GM19099 (cell line): Measurements from ENCODE around the gene MAFB.

Source experiments
- POLR2A ChIP-seq: IDR thresholded peaks from 3 replicates; pipeline ENCODE4 v1.6.1; 2011; ENCODE audit warnings: low read depth; ENCODE audit not compliant: insufficient read length; ENCODE audit errors: extremely low read depth

MAFB gene

DNA sequence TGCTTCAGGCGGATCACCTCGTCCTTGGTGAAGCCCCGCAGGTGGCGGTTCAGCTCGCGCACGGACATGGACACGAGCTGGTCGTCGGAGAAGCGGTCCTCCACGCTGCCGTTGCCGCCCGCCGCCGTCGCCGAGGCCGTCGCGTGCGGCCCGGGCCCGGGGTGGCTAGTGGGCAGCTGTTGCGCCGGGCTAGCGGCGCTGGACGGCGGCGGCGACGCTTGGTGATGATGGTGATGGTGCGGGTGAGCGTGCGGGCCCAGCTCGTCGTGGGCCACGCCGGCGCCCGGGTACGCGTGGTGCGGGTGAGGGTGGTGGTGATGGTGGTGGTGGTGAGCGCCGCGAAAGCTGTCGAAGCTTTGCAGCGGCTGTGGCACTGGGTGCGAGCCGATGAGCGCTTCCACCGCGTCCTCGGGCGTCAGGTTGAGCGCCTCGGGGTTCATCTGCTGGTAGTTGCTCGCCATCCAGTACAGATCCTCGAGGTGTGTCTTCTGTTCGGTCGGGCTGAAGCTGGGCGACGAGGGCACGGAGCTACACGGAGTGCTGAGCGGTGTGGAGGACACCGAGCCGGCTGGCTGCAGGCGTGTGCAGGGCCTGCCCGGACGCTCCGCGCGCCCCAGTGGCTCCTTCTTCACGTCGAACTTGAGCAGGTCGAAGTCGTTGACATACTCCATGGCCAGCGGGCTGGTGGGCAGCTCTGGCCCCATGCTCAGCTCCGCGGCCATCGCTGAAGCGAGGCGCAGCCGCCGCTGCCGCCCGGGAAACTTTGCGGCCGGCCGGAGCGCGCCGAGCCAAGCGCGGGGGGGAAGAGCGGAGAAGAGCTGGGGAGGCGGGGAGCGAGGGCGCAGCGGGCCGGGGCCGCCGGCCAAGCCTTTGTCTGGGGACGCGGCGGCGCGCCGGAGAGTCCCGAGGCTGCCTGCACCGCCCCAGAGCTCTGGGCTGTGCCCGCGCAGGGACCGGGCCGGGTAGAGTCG lies 622 bp downstream of the MAFB start:
- TF ChIP-seq POLR2A = no peak

DNA sequence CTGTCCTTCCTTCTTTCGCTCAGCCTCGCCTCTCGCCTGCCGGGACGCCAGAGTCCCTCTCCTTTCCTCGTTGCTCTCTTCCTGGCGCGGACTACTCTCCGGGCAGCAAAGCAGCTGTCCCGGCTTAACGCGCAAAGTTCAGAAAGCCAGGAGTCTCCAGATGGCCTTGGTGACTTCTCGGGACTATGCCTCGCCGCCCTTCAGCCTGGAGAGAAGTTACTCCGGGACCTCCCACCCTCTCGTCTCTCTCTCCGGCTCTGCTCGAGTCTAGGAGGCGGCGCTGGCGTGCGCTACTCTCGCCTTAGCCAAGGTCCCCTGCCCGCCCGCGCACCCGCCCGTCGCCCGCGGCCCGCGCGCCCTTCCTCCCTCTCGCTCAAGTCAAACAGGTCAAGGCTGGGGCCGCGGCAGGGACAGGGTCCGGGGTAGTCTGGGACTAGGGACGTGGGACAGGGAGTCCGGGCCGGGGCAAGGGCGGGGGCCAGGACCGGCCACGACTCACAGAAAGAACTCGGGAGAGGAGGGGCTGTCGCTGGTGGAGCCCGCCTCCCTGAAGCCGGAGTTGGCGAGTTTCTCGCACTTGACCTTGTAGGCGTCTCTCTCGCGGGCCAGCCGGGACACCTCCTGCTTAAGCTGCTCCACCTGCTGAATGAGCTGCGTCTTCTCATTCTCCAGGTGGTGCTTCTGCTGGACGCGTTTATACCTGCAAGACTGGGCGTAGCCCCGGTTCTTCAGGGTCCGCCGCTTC lies 1.5 kb downstream of the MAFB start:
- TF ChIP-seq POLR2A = no peak

DNA sequence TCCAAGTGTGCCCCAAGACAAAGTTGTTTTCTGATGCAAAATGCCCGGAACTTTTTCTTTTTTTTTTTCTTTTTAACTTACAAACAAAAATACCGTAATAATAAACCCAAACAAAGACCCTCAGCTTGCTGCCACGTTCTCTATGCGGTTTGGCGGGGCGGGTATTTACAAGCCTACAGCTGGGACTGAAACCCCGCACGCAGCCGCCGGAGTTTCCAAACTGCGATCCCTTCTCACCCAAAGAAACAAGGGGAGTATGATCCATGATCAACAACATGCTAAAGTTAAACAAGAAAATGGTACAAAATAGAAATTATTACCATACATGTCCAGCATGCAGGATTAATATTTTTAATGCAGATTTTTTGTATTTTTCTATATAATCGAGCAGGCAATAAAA lies 2.1 kb downstream of the MAFB start:
- no peak for TF ChIP-seq POLR2A

DNA sequence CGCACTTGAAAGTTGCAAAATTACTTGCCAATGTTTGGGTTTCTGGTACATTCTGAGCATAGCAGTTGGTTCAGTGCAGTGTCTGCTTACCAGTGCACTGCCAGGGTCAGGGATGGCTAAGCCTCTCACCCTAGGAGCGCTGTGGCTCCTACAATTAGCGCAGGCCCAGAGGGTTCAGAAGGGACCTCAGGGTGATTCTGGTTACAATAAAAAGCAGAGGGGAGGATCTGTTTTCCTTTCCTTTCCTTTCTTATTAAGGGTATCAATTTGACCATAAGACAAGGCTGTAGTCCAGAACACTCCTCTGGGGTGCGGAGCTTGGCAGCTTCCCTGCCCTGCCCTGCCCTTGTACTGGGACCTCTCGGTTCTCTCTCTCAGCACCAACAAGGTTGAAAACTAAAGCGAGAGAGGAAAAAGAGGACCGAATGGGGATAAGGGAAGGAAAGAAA lies 2.6 kb downstream of the MAFB start:
- TF ChIP-seq POLR2A = no peak

DNA sequence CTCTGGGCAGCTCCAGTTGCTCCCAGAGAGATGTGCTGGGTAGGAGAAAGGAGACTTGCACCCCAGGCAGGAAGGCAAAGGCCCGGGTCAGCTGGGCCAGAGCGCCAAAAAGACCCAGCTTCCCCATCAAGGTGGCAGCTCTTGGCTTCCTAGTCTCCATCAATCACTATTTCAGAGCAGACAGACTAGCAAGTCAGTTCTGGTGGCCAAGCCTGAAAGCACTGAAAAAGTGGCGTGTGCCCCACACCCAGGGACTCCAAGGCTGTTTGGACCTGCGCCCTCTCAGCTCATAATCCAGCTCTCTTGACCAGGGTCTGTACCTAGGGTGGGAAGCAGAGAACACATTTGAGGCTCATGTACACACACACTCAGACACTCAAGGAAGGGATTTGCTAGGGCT lies 3.7 kb downstream of the MAFB start:
- no peak for TF ChIP-seq POLR2A

DNA sequence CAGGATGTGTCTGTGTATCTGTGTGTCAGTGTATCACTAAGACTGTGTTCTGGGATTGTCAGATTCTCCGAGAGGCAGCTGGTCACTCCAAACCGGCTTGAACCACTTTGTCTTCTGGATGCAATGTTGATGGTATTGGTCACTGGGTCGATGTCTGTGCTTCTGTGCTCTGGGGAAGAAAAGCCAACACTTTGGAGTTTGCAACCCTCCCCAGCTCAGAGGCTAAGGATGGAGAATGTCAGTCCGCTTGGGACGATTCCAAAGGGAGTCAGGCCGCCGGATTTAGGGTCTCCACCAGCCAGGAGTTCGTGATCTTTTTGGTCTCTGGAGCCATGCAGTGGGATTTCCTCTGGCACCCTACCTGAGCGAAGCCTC lies 5.2 kb downstream of the MAFB start:
- TF ChIP-seq POLR2A = no peak

DNA sequence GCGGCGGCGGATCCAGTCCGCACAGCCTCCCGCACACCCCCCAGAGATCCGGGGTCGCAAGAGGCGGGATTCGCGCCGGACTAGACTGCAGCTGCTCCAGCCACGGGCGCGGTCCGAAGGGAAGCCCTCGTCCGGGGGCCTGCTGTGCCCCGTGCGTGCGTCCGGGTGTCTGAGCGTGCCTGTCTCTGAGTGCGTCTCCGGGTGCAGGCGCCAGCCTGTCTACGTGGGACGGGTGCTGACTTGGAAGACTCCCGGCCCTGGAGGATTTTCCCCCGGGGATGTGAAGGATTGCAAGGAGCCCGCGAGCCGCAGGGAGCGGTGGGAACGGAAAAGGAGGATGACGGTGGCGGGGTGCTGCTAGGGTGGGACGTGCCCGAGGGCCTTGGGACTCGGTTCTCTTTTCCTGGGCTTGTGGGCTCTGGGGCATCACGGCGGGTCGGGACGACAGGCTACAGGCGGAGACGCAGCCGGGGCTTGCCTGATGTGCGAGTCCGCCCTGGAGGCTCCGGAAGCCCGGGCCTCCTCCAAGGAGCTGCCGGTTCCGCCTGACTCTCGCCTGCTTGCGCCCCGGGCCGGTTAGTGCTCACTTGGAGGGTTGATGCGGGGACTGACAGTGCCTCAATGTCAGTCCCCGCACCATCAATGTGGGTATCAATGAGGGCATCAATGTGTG lies 5.7 kb downstream of the MAFB start:
- no peak for TF ChIP-seq POLR2A

DNA sequence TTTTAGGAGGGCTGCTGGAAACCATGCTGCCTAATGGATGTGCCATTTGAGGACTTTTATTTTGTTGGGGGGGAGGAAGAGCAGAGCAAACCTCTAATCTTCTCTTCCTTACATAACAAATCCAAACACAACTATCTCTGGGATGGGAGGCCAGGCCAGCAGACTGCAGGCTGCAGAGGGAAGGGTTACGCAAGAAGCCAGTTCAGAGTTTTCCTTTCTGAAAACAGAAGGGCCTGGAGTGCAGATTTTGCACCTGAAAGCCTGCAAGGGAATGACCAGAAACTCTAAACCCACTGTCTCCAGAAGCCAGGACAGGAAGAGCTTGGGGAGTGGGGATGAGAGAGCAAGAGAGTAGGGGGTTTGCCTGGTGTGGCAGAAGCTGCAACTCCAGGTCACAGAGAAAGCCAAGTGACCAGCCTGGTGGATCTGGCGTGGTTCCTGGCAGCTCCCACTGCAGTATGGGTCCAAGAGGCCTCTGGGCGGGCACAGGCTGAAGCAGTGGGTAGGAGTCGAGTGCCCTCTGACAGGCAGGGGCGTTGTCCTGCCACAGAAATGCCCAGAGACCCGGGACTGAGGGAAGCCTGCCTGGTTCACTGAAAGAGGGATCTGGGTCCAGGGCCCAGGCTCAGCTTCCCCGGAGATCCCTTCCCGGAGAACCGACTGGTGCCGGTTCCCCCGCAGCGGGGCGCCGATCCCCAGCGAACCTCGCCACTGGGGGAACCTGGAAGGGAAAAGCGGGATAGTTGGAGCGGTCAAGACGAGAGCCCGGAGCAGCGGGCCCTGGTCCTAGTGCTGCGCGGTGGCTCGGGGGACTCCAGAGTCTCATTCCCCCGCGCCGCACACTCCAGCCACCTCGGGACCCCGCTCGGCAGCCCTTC lies 6.7 kb downstream of the MAFB start:
- TF ChIP-seq POLR2A = no peak

DNA sequence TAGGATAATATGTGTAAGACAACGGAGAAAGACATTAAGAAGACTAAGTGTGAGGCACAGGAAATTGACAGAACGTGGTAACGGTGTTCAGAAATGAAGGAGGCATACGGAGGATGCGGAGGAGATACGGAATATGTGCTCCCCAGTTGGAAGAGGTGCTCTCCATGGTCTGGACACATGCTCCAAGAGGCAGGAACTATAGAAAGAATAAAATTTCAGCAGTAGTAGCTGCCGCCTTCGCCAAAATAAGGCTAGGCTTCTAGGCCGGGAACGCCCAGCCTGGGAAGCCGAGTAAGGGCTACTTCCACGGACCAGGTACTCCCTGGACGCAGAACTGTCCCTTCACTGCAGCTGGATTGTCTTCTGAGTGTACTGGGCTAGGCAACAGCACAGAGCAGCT lies 7.4 kb downstream of the MAFB start:
- no peak for TF ChIP-seq POLR2A

DNA sequence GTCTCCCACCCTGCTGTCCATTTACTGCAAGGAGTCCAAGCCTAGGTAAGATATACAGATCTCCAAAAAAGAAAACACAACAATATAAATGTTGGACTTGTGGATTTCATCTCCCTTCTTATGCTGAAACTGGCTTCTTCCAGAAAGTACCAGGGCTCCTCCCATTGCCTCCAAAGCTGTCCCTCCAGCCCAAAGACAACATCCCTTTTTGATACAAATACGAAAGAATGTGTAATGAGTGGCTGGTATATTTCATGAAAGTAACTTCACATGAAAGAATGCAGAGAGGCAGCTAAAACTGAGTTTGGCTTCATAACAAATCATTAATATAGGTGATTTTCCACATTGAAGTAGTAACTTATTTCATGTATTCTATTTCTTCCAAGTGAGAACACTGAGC lies 7.9 kb downstream of the MAFB start:
- no peak for TF ChIP-seq POLR2A

DNA sequence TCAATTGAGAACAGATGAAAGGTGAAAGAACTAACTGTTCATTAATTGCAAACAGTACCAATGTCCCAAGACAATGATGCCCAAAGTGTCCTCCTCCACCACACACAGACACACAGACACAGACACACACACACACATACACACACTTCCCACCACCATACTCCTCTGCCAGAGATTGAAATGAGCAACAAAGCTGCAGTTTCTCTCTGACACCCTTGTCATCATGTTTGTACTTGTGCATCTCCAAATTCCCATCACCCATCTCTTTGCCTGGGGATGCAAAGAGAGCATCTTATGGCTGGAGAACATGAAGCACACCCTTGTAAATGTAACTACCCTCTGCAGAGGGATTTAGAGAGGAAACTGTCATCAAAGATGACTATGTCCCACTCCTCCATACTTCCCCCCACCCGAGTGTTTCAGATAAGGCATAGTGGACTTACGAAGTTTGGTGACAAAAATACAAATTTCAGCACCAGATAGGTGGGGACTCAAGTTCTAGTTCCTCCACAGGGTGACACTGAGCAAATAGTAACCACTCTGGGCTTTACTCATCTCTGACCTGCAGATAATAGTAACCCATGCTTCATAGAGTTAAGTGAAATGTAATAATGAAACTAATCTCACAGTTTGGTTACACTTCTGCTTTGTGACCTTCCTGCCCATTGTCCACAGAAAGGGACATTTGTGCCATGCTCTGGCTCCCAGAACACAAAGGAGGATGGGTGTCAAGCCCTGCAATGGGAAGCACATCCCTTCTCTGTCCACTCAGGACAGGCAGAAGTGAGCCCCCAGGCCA lies 8.7 kb downstream of the MAFB start:
- no peak for TF ChIP-seq POLR2A

DNA sequence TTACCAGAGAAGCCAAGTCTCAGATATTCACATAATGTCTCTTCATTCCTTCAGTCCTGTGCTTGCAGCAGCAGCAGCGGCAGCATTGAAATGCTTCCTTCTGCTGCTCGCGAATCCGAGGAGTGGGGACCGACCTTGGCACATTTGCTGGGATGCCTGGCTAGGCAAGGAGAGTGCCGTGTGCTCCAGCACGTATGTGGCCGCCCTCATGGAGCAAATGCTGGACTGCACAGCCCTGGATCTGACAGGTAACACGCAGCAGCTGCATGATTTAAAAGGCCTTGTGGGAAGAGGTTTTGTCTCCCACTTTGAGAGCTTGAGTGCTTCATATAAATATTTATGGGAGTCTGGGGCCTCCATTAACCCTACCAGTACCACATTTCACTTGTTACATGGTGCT lies 9.9 kb downstream of the MAFB start:
- no peak for TF ChIP-seq POLR2A

DNA sequence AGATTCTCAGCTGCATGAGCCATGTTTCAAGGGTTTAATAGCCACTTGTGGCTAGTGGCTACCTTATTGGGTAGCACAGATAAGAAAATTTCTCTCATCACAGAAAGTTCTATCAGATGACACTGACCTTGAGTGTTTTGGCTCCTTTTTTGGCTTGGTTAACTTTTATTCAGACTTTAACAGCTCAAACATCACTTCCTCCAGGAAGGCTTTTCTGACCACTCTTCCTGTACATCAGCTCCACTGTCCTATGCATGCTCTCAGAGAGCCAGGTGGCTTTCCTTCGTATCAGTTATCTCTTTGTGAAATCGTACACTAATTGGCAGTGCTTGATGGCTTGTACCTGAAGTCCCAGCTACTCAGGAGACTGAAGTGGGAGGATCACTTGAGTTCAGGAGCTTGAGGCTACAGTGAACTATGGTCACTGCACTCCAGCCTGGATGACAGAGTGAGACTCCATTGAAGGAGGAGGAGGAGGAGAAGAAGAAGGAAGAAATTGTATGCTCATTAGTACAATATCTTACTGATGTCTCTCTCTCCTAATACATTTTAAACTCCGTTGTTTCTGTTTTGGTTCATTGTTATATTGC lies 10.7 kb downstream of the MAFB start:
- no peak for TF ChIP-seq POLR2A
